Skin of body (tissue), 2 donors: ENCODE data around the gene CENPQ. TPM values are rescaled to one million over a fixed set of nuclear protein-coding genes. Genes with fewer than 3 reads are reported as not detected.

Experiments
- DNase-seq: peaks from one replicate; lab custom pipeline; 2025; lab: John Stamatoyannopoulos, UW
- total RNA-seq: library from RNA; depleted of rRNA; stranded (reverse); fragments of >200 nt; gene quantifications from one replicate; pipeline ENCODE4 v1.2.3, GENCODE V29; 2014

The CENPQ gene
- total RNA-seq, 1 donor from 2014 or later = 8.0 TPM

GRCh38 chr6:49504666-49505065, 41.5 kb downstream of the CENPQ start:
- DNase-seq = no peak

GRCh38 chr6:49506569-49507111, 43.5 kb downstream of the CENPQ start:
- no peak for DNase-seq

- no peak for DNase-seq
Observed at GRCh38 chr6:49509342-49509741, 46.2 kb downstream of the CENPQ start.

GRCh38 chr6:49513153-49513989, 50.2 kb downstream of the CENPQ start:
- no peak for DNase-seq

DNA sequence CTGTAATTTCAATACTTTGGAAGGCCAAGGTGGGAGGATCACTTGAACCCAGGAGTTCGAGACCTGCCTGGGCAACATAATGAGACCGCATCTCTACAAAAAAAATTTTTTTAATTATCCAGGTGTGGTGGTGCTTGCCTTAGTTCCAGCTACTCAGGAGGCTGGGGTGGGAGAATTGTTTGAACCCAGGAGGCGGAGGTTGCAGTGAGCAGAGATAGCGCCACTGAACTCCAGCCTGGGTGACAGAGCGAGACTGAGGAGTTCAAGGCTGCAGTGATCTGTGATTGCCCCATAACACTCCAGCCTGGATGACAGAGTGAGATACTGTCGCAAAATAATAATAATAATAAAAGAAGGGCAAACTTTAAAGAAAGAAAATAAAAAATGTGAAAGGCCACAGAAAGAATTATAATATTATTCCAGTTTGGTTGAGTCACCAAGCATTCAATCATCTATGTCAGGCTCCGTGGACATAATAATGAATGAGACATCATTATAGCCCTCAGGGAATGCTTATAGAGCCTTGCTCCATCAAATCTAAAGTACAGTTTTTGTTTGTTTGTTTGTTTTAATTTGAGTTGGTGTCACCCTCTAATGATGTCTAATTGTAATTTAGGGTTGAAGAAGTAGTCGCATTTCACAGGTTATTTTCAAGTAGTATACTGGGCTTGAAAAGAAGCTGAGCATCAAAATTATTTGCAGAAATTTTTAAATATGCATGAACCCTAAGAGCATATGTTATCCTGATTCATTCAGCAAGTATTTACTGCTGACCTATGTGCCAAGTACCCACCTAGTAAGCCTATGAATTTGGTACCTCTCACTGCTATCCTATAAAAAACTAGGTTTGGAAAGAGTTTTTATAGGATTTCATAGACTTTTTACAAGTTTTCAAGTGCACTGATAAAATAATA, 51.7 kb downstream of the CENPQ start:
- DNase-seq = no peak

DNA sequence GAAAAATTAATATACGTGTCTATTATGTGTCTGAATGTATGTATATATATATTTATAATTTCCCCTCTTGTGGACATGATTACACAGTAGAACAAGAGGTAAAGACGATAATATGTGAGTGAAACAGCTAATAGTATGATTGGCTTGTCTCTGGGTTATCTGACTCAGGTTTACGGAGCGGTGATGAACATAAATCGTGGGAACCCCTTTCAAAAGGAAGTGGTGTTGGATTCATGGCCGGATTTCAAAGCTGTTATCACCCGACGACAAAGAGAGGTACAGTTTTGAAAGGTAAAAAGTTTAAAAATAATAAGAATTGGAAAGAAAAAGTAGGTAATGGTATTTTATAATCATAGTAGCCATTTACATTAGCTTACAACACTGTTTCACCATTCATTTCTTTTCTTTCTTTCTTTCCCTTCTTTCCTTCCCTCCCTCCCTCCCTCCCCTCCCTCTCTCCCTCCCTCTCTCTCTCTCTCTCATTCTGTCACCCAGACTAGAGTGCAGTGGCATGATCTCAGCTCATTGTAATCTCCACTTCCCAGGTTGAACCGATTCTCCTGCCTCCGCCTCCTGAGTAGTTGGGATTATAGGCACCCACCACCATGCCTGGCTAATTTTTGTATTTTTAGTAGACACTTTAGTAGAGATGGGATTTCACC, 52.4 kb downstream of the CENPQ start:
- no peak for DNase-seq

GRCh38 chr6:49516147-49516505, 53.0 kb downstream of the CENPQ start:
- no peak for DNase-seq

DNA sequence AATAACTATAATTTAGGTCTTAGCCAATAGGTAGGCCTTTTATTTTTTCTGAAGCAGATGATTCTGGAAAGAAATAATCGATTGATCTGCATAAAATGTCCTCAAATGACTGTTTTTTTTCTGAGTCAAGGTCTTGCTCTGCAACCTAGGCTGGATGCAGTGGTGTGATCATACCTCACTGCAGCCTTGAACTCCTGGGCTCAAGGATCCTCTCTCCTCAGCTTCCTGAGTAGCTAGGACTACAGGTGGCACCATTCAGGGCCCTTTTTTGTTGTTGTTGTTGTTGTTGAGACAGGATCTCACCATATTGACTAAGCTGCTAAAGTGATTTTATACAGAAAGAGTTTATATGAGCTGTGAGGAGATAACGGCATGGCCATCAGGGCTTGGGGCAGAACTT, 54.7 kb downstream of the CENPQ start:
- no peak for DNase-seq

- DNase-seq = no peak
Observed at GRCh38 chr6:49519660-49520059, 56.5 kb downstream of the CENPQ start.

GRCh38 chr6:49522710-49523593, 59.8 kb downstream of the CENPQ start:
- no peak for DNase-seq

DNA sequence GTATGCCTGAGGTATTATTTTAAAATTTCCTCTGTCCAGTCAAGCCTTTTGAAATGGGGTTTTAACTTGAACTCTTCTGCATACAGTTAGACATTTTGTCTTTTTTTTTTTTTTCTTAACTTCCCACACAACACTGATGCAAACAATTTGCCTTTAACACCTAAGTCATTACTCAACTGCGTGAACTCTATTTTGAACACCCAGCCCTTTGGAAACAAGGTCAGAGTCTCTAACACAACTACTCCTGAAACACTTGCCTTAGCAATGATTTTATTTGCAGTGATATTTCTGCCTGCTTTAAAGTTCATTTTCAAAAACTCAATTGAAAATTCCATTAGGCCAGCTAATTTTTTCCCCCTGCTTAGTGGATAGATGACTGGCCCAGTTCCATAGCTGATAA, 60.7 kb downstream of the CENPQ start:
- no peak for DNase-seq

GRCh38 chr6:49524541-49524940, 61.4 kb downstream of the CENPQ start:
- DNase-seq = no peak

- DNase-seq = no peak
Observed at GRCh38 chr6:49526598-49526997, 63.4 kb downstream of the CENPQ start.

GRCh38 chr6:49527320-49527719, 64.2 kb downstream of the CENPQ start:
- DNase-seq = no peak

GRCh38 chr6:49528571-49528970, 65.4 kb downstream of the CENPQ start:
- no peak for DNase-seq

DNA sequence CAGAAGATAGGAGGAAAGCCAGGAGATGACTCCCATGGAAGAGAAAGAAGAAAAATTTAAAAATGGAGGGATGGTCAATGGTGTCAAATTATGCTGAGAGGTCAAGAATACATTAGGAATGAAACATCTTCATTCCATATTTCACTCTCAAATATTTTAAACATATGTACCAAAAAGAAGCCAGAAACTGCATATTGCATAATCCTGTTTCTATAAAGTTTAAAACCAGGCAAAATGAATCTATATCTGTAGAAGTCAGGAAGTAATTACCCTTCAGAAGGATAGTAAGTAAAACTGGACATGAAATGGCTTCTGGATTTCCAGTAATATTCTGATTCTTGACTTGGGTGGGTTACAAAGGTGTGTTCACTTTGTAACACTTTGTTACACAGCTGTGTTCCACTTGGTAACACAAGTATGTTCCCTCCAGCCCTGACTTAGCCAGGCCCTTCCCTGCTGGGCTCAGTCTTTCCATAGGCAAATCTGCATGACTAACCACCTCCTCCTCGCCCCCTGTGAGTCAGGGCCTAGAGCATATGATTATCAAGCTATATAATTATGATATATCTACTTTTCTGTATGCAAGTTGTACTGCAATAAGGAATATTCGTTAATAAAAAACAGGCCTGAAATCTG, 67.1 kb downstream of the CENPQ start:
- no peak for DNase-seq

GRCh38 chr6:49531774-49532569, 68.8 kb downstream of the CENPQ start:
- peak; percentile 75 for DNase-seq

DNA sequence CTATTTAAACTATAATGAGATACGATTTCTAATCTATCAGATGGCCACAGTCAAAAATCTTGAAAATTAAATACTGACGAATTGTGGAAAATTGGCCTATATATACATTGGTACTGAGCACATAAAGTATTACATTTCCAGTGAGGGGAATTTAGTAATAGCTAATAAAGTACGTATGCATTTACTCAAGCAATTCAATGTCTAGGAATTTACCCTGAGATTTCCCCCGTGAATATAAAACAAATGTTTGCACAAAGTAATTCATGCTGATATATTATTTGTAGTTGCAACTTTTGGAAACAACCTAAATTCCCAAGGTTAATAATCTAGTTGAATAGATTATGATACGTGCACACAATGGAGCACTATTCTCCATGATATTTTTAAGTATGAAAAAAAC, 72.6 kb downstream of the CENPQ start:
- DNase-seq = no peak

GRCh38 chr6:49539102-49539501, 75.9 kb downstream of the CENPQ start:
- no peak for DNase-seq
